GM18861 (cell line): ENCODE results near the gene TEX261.
A peak's percentile ranks its signal among the peaks of the same experiment; 100 is the strongest.

Experiments used
- ATAC-seq: cut with Tn5 transposase; IDR thresholded peaks from one replicate; pipeline ENCODE4 v1.9.1; 2021; ENCODE audit not compliant: unreplicated experiment

Gene TEX261

DNA sequence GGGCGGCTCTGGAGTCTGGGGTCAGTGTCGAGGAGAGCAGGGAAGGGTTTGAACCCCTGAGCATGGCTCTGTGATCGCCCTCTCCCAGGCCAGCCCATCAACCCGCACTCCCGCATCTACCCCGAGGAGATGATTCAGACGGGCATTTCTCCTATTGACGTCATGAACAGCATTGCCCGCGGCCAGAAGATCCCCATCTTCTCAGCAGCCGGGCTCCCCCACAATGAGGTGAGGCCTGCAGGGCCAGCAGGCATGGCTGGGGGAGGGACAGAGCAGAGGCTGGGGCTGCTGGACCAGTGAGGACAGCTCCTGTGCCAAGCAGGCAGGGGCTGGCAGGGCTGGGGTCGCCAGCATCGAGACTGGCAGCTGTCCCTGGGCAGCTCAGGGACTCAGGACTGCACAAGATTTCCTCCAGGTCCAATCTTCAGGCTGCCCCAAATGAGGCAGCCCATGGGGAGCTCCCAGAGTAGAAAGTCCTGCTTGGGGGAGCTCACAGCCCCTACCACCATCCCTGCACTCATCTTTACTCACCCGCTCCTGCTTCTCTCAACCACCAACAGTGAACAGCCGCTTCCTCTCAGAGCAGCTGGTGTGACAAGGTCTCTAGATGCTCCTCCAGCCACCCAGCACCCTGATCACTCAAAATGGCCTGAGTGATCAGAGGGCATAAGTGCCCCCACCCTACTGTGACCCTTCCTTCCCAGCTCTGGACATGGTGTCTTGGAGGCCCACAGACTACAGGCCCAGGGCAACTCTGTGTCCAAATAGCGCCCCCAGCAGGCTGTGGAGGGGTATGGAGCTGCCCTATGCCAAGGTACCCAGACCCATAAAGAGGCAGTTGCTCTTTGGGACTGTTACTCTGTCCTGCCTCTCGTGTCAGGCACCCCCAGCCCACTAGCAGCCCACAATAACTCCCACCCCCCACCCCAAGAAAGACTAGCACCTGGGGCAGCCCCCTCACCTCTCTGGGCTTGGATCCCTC is 34.5 kb downstream of the TEX261 start:
- ATAC-seq, result no peak

DNA sequence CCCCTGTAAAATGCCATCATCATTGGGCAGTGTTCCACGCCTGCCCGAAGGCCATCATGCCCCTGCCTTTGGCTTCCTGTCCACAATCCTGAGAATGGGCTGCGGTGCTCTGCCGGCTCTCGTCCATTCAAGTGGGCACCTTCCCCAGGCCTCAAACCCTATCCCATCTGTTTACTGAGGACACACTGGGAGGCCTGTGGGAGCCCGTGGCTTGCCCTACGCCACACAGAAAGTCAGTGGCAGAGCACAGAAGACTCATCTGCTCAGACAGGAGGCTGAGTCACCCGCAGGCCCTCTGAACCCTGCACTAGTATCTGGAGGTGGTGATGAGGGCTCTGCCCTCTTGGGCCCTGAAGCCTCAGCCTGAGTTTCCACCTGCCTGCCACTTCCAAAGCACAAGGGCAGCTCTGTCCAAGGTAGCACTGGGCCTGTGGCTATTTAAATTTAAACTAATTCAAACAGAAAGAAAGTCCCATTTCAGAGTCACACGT is 35.4 kb downstream of the TEX261 start:
- no peak for ATAC-seq

DNA sequence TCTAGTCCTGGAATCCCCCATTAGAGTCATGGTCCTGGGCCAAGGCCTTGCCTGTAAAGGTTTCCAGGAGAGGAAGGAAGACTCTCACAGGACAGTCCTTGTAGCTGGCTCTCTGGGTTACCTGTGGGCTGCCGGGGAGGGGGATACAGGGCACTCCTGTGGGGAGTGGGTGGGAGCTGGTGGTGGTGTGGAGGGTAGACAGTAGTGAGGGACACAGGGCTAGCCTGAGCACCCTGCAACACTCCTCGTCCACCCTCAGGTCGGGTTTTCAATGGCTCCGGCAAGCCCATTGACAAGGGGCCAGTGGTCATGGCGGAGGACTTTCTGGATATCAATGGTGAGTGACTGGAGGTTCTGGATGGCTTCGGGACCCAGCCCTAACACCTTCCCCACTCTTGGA is 35.9 kb downstream of the TEX261 start:
- no peak for ATAC-seq

DNA sequence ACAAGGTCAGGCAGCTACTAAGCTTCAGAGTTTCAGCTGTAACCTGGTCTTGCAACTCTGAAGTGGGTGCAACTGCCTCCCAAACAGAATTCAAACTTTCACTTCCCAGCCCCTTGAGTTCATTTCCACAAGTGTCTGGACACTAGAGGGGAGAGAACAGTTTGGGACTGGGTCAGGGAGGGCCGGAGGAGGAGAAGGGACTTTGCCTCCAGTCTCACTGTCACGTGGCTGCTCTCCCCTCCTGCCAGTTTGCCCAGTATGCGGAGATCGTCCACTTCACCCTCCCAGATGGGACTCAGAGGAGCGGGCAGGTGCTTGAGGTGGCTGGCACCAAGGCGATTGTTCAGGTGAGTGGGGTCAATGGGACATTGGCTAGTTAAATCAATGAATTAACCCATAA is 36.9 kb downstream of the TEX261 start:
- ATAC-seq, result no peak

DNA sequence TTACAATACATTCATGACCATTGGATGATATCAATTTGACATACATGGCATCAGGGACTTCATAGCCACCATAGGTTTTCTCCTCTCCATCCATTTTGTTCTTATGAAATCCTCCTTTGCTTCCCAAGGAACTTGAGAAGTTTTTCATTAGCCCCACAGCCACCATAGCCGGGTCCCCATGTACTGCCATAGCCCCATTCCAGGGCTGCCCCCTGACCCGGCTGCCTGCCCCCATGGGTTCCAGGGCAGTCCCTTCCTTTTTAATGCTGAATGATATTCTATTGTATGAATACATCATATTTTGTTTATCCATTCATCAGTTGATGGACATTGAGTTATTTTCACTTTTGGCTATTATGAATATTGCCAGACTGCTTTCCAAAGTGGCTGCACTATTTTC is 38.5 kb downstream of the TEX261 start:
- no peak for ATAC-seq

DNA sequence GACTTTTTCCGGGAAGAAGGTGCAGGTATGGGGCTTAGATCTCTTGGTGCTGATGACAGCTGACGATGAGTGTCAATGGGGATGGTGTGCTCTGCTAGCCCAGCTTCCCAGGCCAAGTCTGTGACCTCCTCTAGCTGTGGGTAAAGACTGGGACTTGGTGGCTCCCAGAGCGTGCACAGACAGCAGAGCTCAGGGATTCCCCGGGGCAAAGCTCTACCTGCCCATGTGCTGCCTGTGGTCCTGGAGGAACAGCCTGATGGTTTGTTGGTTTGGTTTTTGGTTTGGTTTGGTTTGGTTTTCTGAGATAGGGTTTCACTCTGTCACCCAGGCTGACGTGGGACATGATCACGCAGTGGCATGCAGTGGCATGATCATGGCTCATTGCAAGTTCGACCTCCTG is 39.8 kb downstream of the TEX261 start:
- ATAC-seq, result no peak

DNA sequence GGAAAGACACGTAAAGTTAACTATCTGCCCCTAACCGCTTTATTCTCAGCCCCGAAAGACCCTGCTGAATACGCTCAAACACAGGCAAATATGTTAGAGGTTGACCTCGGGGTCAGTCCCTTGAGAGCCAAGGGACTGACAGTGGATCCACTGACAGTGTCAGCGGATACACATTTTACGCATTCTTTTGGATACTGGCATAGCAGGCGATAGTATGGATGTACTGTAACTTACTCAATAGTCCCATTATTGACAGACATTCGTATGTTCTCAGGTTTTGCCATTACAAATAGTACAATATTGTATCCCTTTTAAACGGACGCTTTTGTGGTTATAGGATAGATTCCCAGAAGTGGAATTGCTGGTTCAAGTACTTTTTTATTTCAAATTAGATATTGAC is 45.6 kb downstream of the TEX261 start:
- no peak for ATAC-seq

DNA sequence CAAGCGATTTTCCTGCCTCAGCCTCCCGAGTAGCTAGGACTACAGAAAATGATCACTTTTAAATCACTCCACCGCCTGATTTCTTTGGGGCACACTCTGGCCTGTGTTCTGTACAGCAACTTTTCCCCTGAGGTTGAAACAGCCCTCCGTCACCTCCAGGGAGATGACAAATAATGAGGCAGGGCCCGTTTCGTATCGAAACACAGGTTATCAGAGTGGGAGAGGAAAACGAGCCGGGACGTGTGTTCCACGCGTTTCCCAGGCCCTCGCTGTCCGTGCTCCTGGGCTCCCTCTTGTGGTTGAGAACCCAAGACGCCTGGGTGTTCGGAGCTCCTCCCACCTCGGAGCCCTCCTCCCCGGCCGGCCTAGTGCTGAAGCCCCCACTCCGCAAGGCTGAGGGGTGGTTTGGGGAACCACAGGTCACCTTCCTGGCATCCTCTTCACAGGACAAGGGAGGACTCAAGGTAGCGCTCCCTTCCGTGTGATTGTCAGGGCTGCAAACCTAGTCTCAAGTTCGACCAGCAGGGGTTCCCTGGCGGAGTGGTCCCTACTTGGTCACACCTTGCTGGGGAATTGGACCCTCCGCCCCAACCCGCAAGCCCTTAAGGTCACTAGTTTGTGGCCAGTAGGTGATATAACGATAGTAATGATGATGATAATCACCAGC is 46.2 kb downstream of the TEX261 start:
- ATAC-seq, result peak; percentile 68

DNA sequence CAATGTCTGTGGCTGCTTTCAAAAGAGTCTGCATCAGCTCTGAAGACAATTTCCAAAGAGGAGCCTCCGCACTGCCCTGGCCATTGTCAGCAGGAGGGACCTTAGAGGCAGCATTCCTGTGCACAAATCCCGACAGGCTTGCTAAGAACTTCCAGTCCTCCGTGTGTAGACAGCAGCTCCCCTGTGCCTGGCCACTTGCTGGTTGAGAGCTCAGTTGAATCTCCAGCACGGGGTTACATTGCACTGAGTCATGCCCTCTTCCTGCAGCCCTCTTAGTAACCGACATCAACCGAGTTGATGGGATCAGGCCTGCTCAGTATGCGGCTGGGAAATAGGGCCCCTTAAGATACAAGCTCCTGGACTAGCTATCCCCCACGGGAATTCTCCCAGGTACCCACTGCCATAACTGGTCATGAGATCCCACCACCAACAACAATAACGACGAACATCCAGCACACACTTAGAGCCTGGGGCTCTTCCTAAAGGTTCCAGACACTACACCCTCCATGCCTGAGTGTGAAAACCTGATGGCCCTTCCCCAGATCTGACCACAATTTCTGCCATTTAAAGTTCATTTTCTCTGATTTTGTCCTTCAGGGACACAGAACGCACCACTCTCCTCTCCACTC is 47.0 kb downstream of the TEX261 start:
- ATAC-seq, result no peak

DNA sequence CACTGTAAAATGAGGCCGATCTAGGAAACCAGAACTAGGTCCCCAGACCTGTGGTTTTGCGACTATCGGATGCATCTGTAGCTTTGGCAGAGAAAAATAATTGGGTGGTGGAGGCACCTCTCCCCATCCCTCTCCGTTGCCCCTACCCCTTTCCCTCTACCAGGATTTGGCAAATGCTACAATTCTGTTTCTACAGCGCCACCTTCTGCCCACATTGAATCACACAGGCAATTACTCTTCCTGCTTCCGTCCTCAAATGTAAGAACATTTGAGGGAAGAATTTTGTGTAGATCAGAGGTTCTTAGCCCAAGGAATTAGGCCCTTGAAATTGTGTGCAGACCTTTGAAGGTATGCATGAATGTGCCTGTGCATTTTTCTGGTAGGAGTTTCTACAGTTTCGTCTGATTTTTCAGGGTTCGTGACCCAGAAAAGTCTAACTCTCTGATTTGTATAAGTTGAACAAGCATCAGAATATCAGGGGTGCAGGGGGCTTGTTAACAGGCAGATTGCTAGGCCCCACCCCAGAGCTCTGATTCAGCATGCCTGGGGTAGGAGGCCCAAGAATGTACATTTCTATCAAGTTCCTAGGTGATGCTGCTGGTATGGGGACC is 47.7 kb downstream of the TEX261 start:
- no peak for ATAC-seq

DNA sequence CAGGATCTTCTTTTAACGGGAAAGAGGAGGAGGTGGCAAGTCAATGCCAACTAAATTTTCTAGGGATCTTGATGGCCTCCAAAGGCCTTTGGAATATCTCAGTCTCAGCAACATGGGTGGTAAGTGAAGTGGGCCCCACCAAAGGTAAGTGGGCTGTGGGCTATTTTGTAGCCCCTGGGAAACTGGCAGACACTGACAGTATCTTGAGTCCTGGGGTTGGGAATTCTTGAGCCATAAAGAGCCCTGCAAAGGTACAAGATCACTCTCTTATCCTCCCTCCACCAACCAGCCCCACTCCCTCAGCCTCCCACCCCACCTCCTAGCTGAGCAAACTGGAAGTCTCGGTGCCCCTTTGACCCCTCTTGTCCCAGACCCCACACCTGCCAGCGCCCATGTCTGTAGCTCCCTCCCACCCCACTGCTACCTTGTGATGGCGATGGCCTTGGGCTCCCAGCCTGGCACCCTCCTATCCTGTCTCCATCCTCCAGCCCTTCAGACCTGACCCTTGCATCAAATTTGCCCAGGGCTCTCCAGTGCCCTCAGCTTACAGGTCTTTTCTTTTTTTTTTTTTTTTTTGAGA is 50.5 kb downstream of the TEX261 start:
- no peak for ATAC-seq

DNA sequence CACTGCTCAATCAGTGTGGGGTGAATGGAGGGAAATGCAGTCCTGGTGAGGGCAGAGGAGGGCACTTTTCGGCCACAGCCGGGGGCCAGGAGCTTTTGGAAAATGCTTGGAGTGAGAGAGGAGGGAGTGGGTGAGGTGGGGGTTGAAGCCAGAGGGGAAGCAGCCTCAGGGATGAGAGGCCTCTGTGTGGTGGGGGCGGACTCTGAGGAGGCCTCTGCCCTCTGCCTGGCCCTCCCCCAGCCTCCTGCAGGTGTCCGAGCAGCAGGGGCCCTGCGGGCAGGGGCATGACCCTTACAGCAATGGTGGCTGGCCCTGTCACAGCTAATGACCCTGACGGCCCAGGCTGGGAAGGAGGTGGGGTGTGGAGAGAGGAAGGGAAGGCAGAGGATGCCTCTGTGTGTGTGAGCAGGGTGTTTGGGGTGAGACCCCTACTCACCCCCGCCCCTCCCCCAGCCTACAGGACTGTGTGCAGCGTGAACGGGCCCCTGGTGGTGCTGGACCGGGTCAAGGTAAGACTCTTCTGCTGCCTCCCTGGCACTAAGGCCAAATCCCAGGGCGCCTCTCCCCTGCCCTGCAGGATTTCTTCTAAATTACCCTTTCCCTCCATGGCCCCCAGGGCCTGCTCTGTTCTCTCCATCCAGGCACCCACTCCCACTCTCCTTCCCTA is 51.3 kb downstream of the TEX261 start:
- ATAC-seq, result no peak

DNA sequence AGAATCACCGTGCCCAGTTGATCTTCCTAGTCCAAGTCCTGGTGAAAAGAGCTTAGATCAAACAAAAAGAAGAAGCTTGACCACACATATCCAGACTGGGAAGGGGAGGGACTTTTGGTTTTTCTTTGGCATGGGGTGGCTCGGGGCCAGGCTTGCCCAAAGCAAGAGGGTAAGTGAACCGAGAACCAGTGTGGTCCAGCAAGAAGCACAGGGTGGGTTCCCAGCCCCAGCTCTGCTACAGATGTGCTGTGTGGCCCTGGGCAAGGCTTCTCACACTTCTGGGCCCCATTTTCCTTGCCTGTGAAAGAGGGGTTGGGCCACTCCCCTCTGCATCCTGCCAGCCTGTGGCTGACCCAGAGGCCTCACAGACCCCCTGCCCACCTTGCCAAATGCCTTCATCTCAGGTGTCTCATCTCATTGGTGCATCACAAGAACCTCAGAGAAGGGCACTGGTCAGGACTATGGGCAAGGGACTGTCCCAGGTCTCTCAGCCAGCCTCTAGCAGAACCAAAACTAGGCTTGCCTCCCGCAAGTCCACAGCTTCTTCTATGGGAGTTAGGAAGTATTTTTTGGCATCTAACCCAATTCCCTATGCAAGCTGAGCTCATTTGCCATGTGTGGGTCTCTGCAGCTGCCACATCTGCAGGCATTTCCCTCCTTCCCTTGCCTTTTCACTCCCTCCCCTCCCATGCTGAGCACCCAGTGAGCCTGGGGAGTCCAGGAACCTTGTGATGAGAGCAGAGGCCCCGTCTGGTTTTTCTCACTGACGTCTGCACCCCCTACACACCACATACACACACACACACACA is 52.1 kb downstream of the TEX261 start:
- no peak for ATAC-seq

DNA sequence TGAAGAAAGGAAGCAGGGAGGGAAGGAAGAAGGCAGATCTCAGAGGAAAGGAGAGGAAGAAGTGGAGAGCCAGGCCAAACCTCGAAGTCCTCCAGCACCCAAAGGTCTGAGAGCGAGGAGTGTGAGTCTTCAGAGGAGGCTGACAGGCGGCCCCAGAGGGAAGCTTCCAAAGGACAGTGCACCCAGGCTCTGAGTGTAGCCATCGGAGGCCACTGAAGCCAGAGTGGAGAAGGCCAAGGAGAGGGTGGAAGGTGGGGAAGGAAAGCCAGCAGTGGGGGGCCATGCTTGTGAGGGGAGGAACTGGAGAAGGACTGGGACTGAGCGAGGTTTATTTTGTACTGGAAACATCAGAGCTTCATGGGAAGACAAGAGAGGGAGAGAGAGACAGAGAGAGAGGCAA is 53.0 kb downstream of the TEX261 start:
- ATAC-seq, result no peak

DNA sequence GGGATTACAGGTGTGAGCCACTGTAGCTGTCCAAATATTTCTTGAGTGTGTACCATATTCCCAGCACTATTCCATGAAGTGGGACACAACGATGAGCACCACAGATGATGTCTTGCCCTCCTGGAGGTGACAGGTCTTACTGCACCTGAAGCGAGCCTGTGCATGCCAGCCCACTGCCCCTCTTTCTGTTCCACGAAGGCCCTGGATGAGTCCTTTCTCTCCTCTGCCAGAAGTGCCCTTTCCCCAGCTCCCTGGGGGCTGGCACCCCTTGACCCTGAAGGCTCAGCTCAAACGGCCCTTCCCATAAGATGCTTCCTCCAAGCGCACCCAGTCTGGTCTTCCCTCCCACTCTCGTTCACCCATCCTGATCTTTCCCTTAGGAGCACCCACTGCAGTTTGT is 53.5 kb downstream of the TEX261 start:
- ATAC-seq, result no peak

DNA sequence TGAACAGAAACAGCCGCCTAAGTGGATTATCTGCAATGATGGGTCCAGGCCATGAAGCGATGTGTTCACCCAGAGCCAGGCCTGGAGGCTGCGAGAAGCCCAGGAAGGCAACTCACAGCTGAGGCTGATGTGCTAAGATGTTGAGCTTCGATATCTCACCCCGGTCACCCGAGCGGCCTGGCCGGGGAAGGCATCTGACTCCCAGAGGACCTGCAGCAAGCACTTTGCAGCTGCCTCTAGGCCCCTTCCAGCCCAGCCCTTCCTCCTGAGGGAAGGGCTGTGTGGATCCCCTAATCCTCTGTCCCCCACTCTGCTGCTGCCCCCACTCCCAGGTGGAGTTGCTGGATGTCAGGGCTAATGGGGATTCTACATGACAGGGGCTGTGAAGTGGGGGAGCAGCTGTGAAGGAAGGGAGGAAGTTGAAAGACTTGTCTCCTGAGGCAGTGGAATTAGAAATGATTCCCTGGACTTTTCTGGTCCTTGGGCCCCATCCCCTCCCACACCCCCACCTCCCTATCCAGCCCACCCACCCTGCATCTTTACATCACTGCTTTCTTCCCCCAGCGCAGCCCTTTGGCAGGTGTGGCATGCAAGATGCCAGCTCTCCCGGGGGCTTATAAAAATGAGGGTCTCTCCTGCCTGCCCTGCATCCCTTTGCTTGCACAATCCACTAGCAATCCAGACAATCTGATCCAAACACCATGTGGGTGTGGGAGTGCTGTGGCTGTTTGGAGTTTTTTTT is 54.7 kb downstream of the TEX261 start:
- ATAC-seq, result no peak

DNA sequence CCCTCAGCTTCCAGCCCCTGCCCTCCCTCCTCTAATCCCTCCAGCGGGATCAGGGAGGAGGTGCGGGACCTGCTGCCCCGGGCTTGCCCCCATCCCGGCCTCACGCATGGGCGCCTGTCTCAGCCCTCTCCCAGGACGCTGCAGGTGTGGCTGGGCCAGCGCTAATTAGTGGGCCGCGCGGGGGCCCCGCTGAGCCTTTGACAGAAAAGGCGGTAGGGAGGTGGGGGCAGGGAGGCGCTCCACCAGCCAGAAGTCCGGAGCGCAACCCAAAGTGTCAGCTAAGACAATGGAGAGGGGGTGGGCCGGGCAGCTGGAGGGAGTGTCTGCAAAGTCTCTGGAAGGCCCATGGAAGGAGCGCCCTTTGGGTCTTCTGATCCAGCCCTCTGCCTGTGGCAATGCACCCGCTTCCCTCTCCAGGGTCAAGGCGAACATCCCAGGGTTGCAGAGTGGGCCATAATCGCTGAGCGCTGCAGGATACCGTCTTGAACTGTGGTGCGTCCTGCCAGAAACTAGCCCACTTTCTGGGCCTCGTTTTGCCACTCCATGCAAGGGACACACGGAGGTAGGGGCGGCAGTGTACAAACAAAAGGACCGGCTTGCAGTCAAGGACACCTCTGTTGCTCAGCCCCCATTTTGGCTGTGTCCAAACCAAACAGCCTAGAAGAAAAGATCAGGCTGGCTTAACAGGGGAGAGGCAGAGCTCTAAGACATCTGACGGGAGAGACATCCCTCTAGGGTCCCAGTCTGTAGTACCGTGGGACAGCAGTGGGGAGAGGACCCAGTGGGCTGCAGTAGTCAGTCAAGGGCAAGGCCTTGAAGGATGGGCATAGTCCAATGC is 55.5 kb downstream of the TEX261 start:
- no peak for ATAC-seq

DNA sequence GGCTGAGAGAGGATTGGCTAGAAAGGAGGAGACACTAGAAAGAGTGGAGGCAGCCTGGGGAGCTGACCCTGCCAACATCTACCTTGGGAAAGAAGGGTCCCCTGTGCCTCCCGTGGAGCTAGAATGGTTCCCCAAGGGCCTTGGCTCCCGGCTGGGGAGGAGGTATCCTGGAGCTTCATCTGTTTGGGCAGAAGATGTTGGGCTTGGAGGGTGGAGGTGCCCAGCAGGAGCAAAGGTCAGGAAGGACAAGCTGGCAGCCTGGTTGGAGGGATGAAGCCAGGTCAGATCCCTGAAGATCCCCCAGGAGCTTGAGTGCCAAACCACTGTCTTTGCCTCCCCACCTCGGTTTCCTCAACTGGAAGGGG is 56.1 kb downstream of the TEX261 start:
- ATAC-seq, result no peak
